ENCODE results near the gene TNK1. TPM values are rescaled to one million over a fixed set of nuclear protein-coding genes. Genes with fewer than 3 reads are reported as not detected.

TNK1 gene
- total and polyA plus RNA-seq, 2 experiments from 2014 or later: 6.1 to 8.9 TPM

DNA sequence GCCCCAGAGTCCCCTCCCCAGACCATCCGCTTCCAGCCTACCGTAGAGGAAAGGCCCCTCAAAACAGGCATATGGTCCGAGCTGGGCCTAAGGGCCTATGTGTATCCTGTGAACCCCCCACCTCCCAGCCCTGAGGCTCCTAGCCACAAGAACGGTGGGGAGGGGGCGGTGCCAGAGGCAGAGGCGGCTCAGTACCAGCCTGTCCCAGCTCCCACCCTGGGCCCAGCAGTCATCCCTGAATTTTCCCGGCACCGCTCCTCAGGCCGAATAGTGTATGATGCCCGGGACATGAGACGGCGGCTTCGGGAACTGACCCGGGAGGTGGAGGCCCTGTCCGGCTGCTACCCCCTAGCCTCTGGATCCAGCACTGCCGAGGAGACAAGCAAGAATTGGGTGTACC lies 40.3 kb downstream of the TNK1 start:
- Mint-ChIP-seq H3K4me3 (no peak overlapping the region), H3K36me3 (ENCODE audit: low read depth) (peaks cover 9% of the 10 kb centered on the region; the same call in 2 of the 3 replicates), H3K27me3 (ENCODE audit: insufficient read depth, low read depth, poor library complexity) (peaks cover 17% of the 10 kb centered on the region), H3K9me3 (no peaks in the 10 kb centered on the region), H3K27ac (no peak overlapping the region), H3K4me1 (peaks cover 28% of the 10 kb centered on the region)
- H3K27me3 ChIP-seq (ENCODE audit: insufficient read depth): no peaks in the 10 kb centered on the region
- H4K20me1 ChIP-seq (replicated peaks; ENCODE audit: insufficient read depth): no peaks in the 10 kb centered on the region; the same call in 1 of the 2 replicates
- H3F3A ChIP-seq (replicated peaks; ENCODE audit: low read depth): no peaks in the 10 kb centered on the region
- H3K9me2 ChIP-seq (ENCODE audit: insufficient read depth): no peaks in the 10 kb centered on the region
- H3K79me2 ChIP-seq (replicated peaks; ENCODE audit: insufficient read depth): no peaks in the 10 kb centered on the region
- TF ChIP-seq POLR2AphosphoS5 (IDR thresholded peaks at IDR 0.05; ENCODE audit: low read depth) (no peak), ZNF331 (CRISPR knock-in tag; IDR thresholded peaks at IDR 0.05; ENCODE audit: low read depth) (no peak), JUNB (IDR thresholded peaks at IDR 0.05; ENCODE audit: unreplicated experiment) (no peak), EZH2 (IDR thresholded peaks at IDR 0.05; ENCODE audit: low read depth, unreplicated experiment) (no peak), NANOG (IDR thresholded peaks at IDR 0.05; ENCODE audit: borderline replicate concordance) (no peak), ZNF114 (CRISPR knock-in tag; IDR thresholded peaks at IDR 0.05) (no peak), CREB1 (CRISPR knock-in tag; IDR thresholded peaks at IDR 0.05; ENCODE audit: low read depth) (no peak), STAT1 (IDR thresholded peaks at IDR 0.05; ENCODE audit: unreplicated experiment) (no peak), EZH2phosphoT487 (IDR thresholded peaks at IDR 0.05; ENCODE audit: unreplicated experiment) (no peak)
- TF ChIP-seq, protein P1, sequence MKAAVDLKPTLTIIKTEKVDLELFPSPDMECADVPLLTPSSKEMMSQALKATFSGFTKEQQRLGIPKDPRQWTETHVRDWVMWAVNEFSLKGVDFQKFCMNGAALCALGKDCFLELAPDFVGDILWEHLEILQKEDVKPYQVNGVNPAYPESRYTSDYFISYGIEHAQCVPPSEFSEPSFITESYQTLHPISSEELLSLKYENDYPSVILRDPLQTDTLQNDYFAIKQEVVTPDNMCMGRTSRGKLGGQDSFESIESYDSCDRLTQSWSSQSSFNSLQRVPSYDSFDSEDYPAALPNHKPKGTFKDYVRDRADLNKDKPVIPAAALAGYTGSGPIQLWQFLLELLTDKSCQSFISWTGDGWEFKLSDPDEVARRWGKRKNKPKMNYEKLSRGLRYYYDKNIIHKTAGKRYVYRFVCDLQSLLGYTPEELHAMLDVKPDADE (IDR thresholded peaks at IDR 0.05): no peak
- TF ChIP-seq, protein P2, sequence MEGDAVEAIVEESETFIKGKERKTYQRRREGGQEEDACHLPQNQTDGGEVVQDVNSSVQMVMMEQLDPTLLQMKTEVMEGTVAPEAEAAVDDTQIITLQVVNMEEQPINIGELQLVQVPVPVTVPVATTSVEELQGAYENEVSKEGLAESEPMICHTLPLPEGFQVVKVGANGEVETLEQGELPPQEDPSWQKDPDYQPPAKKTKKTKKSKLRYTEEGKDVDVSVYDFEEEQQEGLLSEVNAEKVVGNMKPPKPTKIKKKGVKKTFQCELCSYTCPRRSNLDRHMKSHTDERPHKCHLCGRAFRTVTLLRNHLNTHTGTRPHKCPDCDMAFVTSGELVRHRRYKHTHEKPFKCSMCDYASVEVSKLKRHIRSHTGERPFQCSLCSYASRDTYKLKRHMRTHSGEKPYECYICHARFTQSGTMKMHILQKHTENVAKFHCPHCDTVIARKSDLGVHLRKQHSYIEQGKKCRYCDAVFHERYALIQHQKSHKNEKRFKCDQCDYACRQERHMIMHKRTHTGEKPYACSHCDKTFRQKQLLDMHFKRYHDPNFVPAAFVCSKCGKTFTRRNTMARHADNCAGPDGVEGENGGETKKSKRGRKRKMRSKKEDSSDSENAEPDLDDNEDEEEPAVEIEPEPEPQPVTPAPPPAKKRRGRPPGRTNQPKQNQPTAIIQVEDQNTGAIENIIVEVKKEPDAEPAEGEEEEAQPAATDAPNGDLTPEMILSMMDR (conservative IDR thresholded peaks at IDR 0.05; ENCODE audit: low read depth in 2 of 2): no peak
- TF ChIP-seq, protein P3, sequence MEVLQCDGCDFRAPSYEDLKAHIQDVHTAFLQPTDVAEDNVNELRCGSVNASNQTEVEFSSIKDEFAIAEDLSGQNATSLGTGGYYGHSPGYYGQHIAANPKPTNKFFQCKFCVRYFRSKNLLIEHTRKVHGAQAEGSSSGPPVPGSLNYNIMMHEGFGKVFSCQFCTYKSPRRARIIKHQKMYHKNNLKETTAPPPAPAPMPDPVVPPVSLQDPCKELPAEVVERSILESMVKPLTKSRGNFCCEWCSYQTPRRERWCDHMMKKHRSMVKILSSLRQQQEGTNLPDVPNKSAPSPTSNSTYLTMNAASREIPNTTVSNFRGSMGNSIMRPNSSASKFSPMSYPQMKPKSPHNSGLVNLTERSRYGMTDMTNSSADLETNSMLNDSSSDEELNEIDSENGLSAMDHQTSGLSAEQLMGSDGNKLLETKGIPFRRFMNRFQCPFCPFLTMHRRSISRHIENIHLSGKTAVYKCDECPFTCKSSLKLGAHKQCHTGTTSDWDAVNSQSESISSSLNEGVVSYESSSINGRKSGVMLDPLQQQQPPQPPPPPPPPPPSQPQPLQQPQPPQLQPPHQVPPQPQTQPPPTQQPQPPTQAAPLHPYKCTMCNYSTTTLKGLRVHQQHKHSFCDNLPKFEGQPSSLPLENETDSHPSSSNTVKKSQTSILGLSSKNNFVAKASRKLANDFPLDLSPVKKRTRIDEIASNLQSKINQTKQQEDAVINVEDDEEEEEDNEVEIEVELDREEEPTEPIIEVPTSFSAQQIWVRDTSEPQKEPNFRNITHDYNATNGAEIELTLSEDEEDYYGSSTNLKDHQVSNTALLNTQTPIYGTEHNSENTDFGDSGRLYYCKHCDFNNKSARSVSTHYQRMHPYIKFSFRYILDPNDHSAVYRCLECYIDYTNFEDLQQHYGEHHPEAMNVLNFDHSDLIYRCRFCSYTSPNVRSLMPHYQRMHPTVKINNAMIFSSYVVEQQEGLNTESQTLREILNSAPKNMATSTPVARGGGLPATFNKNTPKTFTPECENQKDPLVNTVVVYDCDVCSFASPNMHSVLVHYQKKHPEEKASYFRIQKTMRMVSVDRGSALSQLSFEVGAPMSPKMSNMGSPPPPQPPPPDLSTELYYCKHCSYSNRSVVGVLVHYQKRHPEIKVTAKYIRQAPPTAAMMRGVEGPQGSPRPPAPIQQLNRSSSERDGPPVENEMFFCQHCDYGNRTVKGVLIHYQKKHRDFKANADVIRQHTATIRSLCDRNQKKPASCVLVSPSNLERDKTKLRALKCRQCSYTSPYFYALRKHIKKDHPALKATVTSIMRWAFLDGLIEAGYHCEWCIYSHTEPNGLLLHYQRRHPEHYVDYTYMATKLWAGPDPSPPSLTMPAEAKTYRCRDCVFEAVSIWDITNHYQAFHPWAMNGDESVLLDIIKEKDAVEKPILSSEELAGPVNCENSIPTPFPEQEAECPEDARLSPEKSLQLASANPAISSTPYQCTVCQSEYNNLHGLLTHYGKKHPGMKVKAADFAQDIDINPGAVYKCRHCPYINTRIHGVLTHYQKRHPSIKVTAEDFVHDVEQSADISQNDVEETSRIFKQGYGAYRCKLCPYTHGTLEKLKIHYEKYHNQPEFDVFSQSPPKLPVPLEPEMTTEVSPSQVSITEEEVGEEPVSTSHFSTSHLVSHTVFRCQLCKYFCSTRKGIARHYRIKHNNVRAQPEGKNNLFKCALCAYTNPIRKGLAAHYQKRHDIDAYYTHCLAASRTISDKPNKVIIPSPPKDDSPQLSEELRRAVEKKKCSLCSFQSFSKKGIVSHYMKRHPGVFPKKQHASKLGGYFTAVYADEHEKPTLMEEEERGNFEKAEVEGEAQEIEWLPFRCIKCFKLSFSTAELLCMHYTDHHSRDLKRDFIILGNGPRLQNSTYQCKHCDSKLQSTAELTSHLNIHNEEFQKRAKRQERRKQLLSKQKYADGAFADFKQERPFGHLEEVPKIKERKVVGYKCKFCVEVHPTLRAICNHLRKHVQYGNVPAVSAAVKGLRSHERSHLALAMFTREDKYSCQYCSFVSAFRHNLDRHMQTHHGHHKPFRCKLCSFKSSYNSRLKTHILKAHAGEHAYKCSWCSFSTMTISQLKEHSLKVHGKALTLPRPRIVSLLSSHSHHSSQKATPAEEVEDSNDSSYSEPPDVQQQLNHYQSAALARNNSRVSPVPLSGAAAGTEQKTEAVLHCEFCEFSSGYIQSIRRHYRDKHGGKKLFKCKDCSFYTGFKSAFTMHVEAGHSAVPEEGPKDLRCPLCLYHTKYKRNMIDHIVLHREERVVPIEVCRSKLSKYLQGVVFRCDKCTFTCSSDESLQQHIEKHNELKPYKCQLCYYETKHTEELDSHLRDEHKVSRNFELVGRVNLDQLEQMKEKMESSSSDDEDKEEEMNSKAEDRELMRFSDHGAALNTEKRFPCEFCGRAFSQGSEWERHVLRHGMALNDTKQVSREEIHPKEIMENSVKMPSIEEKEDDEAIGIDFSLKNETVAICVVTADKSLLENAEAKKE (CRISPR knock-in tag; IDR thresholded peaks at IDR 0.05): no peak
- TF ChIP-seq, protein P4, sequence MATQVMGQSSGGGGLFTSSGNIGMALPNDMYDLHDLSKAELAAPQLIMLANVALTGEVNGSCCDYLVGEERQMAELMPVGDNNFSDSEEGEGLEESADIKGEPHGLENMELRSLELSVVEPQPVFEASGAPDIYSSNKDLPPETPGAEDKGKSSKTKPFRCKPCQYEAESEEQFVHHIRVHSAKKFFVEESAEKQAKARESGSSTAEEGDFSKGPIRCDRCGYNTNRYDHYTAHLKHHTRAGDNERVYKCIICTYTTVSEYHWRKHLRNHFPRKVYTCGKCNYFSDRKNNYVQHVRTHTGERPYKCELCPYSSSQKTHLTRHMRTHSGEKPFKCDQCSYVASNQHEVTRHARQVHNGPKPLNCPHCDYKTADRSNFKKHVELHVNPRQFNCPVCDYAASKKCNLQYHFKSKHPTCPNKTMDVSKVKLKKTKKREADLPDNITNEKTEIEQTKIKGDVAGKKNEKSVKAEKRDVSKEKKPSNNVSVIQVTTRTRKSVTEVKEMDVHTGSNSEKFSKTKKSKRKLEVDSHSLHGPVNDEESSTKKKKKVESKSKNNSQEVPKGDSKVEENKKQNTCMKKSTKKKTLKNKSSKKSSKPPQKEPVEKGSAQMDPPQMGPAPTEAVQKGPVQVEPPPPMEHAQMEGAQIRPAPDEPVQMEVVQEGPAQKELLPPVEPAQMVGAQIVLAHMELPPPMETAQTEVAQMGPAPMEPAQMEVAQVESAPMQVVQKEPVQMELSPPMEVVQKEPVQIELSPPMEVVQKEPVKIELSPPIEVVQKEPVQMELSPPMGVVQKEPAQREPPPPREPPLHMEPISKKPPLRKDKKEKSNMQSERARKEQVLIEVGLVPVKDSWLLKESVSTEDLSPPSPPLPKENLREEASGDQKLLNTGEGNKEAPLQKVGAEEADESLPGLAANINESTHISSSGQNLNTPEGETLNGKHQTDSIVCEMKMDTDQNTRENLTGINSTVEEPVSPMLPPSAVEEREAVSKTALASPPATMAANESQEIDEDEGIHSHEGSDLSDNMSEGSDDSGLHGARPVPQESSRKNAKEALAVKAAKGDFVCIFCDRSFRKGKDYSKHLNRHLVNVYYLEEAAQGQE (IDR thresholded peaks at IDR 0.05; ENCODE audit: unreplicated experiment): no peak
- DNase-seq (ENCODE audit: low spot score): no peak
- no peak overlapping the region for H3K4me2 ChIP-seq
- no peak overlapping the region for H2AFZ ChIP-seq
- no peak overlapping the region for H3K27ac ChIP-seq (ENCODE audit: low read depth)
- H3K4me3 ChIP-seq: no peak overlapping the region
- H3K36me3 ChIP-seq (ENCODE audit: insufficient read depth): no peaks in the 10 kb centered on the region
- ATAC-seq: peak; percentile 19
- no peaks in the 10 kb centered on the region for H3K4me1 ChIP-seq (ENCODE audit: insufficient read depth)
